ENCODE measurements around the gene TMBIM1. TPM values are rescaled to one million over a fixed set of nuclear protein-coding genes. Genes with fewer than 3 reads are reported as not detected.

TMBIM1 gene, protein sequence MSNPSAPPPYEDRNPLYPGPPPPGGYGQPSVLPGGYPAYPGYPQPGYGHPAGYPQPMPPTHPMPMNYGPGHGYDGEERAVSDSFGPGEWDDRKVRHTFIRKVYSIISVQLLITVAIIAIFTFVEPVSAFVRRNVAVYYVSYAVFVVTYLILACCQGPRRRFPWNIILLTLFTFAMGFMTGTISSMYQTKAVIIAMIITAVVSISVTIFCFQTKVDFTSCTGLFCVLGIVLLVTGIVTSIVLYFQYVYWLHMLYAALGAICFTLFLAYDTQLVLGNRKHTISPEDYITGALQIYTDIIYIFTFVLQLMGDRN
- 76.0 and 86.5 TPM in 2 replicates for total RNA-seq (2014; rRNA removed; shearing (Covaris generic))

DNA sequence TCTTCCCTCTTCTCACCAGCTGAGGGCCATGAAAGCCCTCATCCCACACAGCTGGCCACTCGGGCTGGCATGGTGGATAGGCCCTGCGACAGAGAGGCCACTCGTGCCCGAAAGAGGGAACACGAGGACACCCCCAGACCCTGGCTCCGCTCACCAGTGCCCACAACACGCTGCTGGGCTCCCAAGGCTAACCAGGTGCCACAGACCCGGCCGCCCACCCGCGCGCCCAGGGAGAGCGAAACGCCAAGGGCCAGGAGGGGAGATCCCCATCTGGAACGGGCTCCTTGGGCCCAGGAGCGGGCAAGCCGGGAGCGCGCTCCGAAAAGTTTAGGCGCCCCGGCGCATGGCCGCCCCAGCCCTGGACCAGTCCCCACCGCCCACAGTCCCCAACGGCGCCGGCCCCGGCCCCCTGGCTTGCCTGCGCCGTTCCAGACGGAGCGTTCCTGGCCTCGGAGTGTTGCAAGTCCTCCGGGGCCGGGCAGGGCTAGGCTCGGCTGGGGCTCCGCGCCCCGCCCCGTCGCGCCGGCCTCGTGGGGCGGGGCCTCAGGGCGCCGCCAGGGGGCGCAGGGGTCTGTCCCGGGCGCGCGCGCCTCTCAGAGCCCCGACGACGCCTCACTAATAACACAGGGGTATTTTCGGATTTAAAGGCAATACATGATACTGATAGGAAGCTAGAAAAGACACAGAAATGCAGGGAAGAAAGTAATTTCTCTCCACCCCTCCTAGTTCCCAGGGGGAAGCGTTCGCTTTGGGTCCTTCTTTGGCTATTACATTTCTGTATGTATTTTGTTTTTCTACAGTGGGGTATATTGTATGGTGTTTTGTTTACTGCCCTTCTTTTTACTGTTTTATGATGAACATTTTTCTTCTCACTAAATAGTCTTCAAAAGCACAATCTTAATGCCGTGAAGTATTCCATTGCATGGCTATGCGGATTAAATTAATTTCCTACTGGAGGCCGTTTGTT lies at the start of gene TMBIM1:
Gene TMBIM1, minus strand, starts transcription at position 456 of the 967 bp plus-strand sequence. CDS start 10,362 bp downstream, outside the sequence.
- no peaks in the 10 kb centered on the region for H3K9me3 ChIP-seq (replicated peaks)
- peak within 1 kb of the TSS; percentile 57 for H3K27ac ChIP-seq
- H3K36me3 ChIP-seq, result no peaks in the 10 kb centered on the region
- peaks cover 30% of the 10 kb centered on the region for H3K4me1 ChIP-seq (replicated peaks)
- peak; percentile 65 to 74 for DNase-seq (ENCODE audit: low read depth in 1 of 2, low spot score in 2 of 2)
- H3K27me3 ChIP-seq (replicated peaks), result no peaks in the 10 kb centered on the region
- H3K4me3 ChIP-seq, result peak within 1 kb of the TSS; percentile 84

DNA sequence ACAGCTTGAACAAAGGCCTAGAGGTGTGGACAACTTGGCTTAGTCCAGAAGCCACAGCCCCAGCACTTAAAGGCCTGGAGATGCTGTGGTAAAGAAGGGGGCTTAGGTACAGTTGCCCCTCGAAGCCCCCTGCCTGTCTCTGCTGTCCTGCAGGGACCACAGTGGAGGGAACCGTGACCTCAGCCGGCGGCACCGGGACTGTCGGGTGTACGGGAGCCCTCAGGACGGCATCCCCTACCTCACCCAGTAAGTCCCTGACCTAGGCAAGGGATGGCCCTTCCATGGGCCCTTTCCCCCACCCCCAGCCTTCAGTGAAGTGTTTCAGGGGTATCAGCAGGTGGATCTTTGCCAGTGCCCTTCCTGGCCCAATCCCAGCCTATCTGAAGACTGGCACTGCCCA lies 49.1 kb upstream of the TMBIM1 start:
- Histone ChIP-seq H3K36me3 (no peaks in the 10 kb centered on the region), H3K27ac (no peak overlapping the region), H3K4me3 (no peak overlapping the region), H3K4me1 (replicated peaks) (no peaks in the 10 kb centered on the region), H3K27me3 (replicated peaks) (no peaks in the 10 kb centered on the region), H3K9me3 (replicated peaks) (no peaks in the 10 kb centered on the region)
- no peak for DNase-seq (ENCODE audit: low read depth in 1 of 2, low spot score in 2 of 2)

DNA sequence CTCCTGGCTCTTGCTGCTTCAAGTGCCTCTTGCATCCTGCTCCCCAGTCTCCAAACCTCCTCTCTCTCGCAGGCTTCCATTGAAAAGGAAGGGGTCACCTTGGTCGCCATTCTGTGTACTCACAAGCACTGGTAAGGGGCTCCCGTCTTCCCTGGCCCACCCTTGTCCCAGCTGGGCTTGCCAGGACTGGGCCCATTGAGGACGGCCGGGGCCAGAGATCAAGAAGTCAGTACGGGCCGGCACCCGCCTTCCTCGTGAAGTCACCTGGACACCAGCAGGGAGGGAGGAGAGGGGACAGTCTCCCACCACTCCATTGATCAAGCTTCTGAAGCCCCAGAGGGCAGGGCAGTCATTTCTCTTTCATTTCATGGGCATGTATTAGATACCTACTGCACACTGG lies 48.4 kb upstream of the TMBIM1 start:
- Histone ChIP-seq H3K9me3 (replicated peaks) (no peaks in the 10 kb centered on the region), H3K27me3 (replicated peaks) (no peaks in the 10 kb centered on the region), H3K36me3 (no peaks in the 10 kb centered on the region), H3K4me1 (replicated peaks) (no peaks in the 10 kb centered on the region), H3K4me3 (no peak overlapping the region), H3K27ac (no peak overlapping the region)
- DNase-seq (ENCODE audit: low read depth in 1 of 2, low spot score in 2 of 2), result no peak

DNA sequence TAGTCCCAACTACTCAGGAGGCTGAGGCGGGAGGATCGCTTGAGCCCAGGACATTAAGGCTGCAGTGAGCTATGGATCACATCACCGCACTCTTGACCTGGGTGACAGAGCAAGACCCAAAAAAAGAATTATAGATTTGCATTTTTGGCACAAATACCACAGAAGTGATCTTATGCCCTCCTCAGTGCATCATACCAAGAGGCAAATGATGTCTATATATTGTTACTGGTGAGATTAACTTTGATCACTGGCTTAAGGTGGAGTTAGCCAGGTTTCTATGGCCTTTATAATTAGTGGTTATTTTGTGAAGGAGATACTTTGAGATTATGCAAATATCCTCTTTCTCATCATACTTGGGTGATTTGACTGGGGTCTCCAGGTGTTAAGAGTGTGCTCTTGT lies 42.2 kb upstream of the TMBIM1 start:
- Histone ChIP-seq H3K36me3 (no peaks in the 10 kb centered on the region), H3K27me3 (replicated peaks) (no peaks in the 10 kb centered on the region), H3K27ac (no peak overlapping the region), H3K4me3 (no peak overlapping the region), H3K9me3 (replicated peaks) (no peaks in the 10 kb centered on the region), H3K4me1 (replicated peaks) (no peaks in the 10 kb centered on the region)
- no peak for DNase-seq (ENCODE audit: low read depth in 1 of 2, low spot score in 2 of 2)

DNA sequence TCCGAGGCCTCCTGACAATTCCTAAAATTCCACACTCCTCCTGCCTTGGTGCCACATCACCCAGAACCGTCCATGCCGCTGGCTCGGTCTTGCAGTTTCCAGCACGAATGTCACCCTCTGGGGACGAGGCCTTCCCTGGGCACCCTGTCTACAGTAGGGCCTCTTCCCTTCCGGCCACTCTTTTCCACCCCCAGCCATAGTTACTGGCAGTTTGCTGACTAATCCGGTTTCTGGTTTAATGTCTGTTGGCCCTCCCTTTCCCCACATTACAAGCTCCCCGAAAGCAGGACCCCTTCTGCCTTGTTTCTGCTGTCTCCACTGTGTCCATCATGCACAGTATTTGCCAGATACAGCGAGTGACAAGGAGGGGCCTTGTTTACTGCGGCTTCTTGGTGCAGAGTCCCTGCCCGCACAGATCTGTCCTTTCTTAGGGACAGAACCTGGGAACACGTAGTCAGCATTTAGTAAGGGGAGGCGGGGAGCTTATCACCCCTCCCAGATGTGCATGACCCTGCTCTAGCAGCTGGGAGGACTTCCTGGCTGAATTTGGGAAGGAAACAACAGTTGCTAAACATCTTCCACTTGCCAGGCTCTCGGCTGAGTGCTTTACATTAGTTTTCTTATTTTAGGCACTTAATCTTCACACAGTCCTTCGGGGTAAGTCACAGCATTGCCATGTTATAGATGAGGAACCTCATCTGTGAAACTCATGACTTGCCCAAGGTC lies 40.8 kb upstream of the TMBIM1 start:
- no peak overlapping the region for H3K27ac ChIP-seq
- no peak overlapping the region for H3K4me3 ChIP-seq
- no peaks in the 10 kb centered on the region for H3K9me3 ChIP-seq (replicated peaks)
- no peaks in the 10 kb centered on the region for H3K27me3 ChIP-seq (replicated peaks)
- DNase-seq (ENCODE audit: low read depth in 1 of 2, low spot score in 2 of 2), result no peak
- H3K4me1 ChIP-seq (replicated peaks), result no peaks in the 10 kb centered on the region
- no peaks in the 10 kb centered on the region for H3K36me3 ChIP-seq

DNA sequence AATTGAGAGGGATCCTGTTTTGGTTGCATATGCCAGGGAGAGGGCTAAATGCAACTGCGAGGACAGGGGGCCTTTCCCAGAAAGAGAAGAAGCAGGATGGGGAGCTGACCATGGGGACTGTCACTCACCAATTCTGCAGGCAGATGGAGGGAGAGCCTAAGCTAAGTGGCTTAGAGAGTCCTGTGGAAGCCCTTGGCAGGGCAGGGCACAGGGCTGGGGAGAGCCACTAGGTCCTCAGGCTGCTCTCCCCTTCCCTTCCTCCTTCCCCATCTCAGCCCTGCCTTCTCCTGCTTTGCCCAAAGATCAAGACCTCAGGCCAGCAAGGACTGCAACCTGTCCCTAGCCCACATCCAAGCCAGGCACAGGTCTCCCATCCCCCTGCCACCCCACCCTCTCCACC lies 40.0 kb upstream of the TMBIM1 start:
- no peaks in the 10 kb centered on the region for H3K27me3 ChIP-seq (replicated peaks)
- no peak overlapping the region for H3K4me3 ChIP-seq
- H3K27ac ChIP-seq, result no peak overlapping the region
- no peak for DNase-seq (ENCODE audit: low read depth in 1 of 2, low spot score in 2 of 2)
- no peaks in the 10 kb centered on the region for H3K4me1 ChIP-seq (replicated peaks)
- no peaks in the 10 kb centered on the region for H3K36me3 ChIP-seq
- H3K9me3 ChIP-seq (replicated peaks), result no peaks in the 10 kb centered on the region

DNA sequence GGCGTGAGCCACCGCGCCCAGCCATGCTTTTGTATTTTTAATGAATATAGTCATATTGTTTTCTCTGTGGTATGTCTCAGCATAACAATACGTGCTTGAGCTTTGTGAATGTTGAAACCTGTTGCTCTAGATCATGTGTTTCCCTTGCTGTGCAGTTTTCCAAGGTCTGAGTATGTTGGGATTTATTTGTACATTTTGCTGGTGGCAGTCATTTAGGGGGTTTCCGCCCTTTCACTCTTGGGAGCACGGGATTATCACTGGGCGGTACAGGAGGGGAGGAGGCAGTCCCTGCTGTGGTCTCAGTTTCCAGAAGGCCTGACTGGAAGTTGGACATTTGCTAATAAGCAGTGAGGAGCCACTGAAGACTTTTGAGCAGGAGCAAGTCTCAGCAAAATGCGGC lies 39.4 kb upstream of the TMBIM1 start:
- no peaks in the 10 kb centered on the region for H3K9me3 ChIP-seq (replicated peaks)
- H3K27ac ChIP-seq, result no peak overlapping the region
- H3K4me3 ChIP-seq, result no peak overlapping the region
- no peaks in the 10 kb centered on the region for H3K27me3 ChIP-seq (replicated peaks)
- no peaks in the 10 kb centered on the region for H3K4me1 ChIP-seq (replicated peaks)
- no peaks in the 10 kb centered on the region for H3K36me3 ChIP-seq
- DNase-seq (ENCODE audit: low read depth in 1 of 2, low spot score in 2 of 2), result no peak

DNA sequence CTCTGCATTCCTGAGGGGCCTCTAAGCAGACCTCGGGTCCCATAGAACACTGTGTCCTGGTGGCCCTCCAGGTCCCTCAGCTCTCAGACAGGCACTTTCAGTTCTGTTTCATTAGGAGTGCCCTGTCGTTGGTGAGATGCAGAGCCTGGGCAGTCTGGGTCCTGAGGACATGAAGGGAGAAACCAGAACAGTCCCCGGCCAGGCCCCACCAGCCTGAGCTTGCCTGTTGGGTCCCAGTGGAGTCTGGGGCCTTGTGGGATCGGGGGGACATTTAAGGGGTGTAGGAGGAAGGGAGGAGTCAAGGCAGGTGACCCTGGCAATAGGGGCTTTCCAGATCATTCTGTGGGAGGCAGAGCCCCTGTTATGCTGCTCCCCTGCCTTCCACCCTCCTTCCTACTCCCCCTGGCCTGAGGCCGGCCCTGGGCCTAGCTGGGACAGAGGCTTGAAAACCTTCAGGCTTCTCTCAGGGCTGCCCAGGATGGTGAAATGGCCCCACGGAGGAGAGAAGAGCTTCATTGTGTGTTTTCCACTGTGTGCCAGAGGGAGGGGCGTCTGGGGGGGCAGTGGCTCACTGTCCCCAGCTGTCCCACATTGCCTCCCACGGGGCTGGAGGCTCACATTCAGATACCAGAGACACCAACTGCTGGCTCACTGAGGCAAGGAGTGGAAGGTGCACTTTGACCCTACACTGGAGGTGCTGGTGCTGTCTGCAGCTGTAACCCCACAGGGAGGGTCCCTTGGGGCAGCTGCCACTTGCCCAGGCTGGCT lies 37.7 kb upstream of the TMBIM1 start:
- no peaks in the 10 kb centered on the region; the same call in 1 of the 2 replicates for H3K9me3 ChIP-seq (replicated peaks)
- H3K36me3 ChIP-seq, result no peaks in the 10 kb centered on the region
- H3K4me3 ChIP-seq, result no peak overlapping the region
- H3K27ac ChIP-seq, result no peak overlapping the region
- DNase-seq (ENCODE audit: low read depth in 1 of 2, low spot score in 2 of 2), result no peak
- no peaks in the 10 kb centered on the region for H3K4me1 ChIP-seq (replicated peaks)
- no peaks in the 10 kb centered on the region for H3K27me3 ChIP-seq (replicated peaks)

DNA sequence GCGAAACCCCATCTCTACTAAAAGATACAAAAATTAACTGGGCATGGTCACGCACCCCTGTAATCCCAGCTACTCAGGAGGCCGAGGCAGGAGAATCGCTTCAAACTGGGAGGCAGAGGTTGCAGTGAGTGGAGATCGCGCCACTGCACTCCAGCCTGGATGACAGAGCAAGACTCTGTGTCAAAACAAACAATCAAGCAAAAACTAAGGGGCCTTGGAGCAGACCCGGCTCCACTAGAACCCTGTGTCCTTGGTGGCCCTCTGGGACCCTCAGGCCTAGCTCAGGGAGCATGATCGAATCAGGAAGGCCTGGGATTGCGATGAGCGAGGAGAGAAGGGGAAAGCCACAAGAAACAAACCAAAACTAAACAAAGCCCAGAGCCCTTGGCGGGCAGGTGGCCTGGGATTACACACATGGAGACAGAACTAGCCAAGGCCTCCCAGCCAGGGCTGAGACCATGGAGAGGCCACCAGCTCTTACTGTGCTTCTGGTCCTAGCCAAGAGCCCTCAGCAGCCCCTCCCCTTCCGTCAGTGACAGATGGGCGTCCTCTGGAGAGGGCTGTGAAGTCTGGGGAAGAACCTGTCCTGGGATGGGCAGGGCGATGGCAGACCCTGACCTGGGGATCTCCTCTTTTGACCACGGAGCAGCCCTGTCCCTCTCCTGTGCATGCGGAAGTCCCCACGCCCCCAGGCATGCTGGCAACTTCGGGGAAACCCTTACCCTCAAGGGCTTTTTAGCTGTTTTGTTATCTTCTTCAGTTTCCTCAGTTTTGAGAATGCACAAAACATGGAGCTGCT lies 36.9 kb upstream of the TMBIM1 start:
- Histone ChIP-seq H3K36me3 (no peaks in the 10 kb centered on the region), H3K27ac (no peak overlapping the region), H3K9me3 (replicated peaks) (no peaks in the 10 kb centered on the region; the same call in 1 of the 2 replicates), H3K27me3 (replicated peaks) (no peaks in the 10 kb centered on the region), H3K4me1 (replicated peaks) (peaks cover 5% of the 10 kb centered on the region), H3K4me3 (no peak overlapping the region)
- DNase-seq (ENCODE audit: low read depth in 1 of 2, low spot score in 2 of 2), result no peak

DNA sequence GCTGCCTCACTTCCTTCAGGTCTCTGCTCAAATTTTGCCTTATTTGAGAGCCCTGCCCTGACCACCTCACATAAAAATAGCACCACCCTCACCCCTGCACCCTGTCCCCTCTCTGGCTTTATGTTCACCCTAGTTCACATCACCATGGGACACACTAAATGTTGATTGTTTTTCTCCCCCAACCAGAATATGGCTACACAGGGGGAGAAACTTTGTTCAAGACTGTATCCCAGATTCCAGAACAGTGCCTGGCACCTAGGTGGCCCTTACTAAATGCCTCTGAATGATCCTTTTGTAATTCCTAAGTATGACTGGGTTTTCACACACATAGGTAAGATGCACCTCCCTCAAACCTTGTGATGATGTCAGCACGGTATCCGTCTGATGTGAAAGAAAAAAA lies 36.0 kb upstream of the TMBIM1 start:
- H3K36me3 ChIP-seq, result no peaks in the 10 kb centered on the region
- H3K4me1 ChIP-seq (replicated peaks), result peaks cover 13% of the 10 kb centered on the region
- H3K27ac ChIP-seq, result no peak overlapping the region
- DNase-seq (ENCODE audit: low read depth in 1 of 2, low spot score in 2 of 2), result no peak
- H3K4me3 ChIP-seq, result no peak overlapping the region
- no peaks in the 10 kb centered on the region; the same call in 1 of the 2 replicates for H3K9me3 ChIP-seq (replicated peaks)
- H3K27me3 ChIP-seq (replicated peaks), result no peaks in the 10 kb centered on the region

DNA sequence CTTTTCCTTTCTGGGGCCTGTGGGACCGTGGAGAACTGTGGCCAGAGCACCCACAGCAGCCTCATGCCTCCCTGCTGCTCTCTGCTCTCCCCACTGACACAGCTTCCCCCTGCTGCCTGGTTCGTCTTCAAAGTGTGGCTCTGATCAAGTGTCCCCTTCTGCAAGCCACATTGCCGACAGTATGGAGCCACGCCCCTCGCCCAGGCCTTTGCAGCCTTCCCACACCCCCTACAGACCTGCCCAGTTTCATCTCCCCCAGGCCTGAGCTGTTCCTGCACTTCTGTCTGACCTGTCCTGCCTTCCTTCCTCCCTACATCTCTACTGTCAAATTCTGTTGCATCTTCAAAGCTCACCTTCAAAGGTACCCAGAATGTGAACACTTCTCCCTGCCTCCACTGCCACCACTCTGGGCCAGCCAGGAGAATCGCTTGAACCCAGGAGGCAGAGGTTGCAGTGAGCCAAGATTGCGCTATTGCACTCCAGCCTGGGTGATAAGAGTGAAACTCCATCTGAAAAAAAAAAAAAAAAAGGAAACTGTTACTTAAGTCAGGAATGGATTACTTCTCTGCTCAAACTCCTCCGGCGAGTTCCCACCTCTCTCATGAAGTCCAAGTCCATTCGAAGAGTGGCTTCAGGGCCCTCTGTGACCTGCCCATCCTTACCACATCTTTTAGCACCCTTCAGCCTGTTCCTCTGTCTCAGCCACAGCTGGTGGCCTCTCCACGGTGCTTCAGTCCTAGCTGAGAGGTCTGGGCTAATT lies 35.3 kb upstream of the TMBIM1 start:
- H3K27me3 ChIP-seq (replicated peaks), result no peaks in the 10 kb centered on the region
- peaks cover 16% of the 10 kb centered on the region for H3K4me1 ChIP-seq (replicated peaks)
- no peak for DNase-seq (ENCODE audit: low read depth in 1 of 2, low spot score in 2 of 2)
- no peaks in the 10 kb centered on the region; the same call in 1 of the 2 replicates for H3K9me3 ChIP-seq (replicated peaks)
- H3K27ac ChIP-seq, result no peak overlapping the region
- H3K4me3 ChIP-seq, result no peak overlapping the region
- no peaks in the 10 kb centered on the region for H3K36me3 ChIP-seq

DNA sequence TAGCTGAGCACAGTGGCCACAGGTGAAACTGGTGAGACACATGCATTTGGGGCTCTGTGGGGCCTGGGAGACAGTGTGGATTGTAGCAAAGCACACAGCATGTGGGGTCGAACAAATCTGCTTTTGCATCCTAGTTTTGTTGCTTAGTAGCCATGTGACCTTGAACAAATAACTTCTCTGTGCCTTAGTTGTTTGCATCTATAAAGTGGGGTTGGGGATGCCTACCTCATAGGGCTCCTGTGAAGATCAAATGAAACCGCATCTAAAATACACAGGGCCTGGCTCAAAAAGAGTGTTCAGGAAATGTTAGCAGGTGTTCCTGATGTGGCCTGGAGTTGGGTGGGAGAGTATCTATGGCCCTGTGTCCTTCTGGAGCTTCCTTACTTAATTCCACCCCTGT lies 34.0 kb upstream of the TMBIM1 start:
- Histone ChIP-seq H3K27me3 (replicated peaks) (no peaks in the 10 kb centered on the region), H3K4me3 (no peak overlapping the region), H3K4me1 (replicated peaks) (peaks cover 21% of the 10 kb centered on the region), H3K27ac (no peak overlapping the region), H3K9me3 (replicated peaks) (no peaks in the 10 kb centered on the region; the same call in 1 of the 2 replicates), H3K36me3 (no peaks in the 10 kb centered on the region)
- DNase-seq (ENCODE audit: low read depth in 1 of 2, low spot score in 2 of 2), result no peak
